ENCODE measurements around the gene SFMBT2.
"Not testable (repeated sequence)": the region's sequence is repeated elsewhere in the genome, so short reads cannot be mapped to it uniquely, and the experiment has no call there.

SFMBT2 gene

DNA sequence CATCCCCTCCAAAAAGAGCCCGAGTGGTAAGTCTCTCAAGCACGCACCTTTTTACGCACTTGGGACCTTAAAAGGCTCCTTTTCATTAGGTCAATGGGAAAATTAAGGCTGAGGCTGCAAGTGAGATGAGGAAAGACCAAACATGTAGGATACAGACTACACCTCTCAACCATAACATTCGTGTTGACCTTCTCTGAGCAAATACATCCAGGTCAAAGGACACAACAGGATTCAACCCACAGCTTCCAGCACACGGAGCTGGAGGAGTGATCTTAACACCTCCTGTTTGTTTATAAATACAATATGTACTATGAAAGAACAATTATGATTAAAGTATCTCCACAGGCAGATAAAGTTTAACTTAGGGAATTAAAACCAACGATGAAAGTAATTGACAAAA is 9.7 kb downstream of the SFMBT2 start:
- no peak for DNase-seq (ENCODE audit: low spot score)

DNA sequence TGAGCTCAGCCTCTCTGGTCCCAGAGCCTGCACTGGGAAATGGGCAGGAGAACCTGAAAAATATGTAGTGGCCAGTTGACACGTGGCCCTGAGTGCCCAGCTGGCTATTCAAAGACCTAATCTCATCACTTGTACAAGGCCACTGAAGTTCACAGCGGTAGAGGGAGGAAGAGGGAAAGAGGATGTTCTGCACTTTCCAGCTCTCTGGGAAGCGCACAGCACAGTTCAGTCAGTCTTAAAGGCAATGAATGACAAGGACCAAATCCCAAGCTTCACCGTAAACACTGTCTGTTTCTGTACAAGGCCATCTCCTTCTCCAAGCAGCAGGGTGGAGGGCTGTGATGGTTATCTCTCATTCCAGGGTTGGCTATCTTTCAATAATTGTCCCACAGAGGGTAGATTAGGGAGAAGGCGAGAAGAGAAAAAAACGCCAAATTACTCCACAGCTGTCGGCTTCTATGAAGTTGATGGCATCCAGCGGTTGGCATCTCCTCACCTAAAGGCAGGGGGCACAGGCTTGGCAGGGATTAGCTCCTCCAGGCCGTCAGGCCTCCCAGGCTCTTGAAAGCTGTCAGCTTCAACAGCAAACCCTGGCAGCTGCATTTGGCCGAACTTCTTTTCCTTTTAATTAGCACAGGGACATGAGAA is 10.6 kb downstream of the SFMBT2 start:
- DNase-seq (ENCODE audit: low spot score), result no peak

DNA sequence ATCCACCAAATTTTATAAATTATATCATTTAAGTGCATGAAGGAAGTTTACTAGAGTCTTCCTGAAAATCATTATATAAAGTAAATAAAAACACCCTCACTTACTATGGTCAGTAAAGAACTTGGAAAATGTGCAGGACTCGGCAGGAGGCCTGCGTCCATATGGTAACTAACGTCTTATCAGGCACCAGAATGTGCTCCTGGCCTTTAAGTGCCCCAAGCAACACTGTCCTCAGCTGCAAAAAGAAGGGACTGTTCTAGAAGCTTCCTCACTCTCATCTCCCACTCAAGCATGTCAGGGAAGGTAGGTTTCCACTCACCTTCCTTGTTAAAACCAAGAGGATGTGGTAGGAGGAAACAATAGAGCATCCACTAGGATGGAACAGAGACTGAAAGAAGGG is 11.3 kb downstream of the SFMBT2 start:
- DNase-seq (ENCODE audit: low spot score), result no peak

DNA sequence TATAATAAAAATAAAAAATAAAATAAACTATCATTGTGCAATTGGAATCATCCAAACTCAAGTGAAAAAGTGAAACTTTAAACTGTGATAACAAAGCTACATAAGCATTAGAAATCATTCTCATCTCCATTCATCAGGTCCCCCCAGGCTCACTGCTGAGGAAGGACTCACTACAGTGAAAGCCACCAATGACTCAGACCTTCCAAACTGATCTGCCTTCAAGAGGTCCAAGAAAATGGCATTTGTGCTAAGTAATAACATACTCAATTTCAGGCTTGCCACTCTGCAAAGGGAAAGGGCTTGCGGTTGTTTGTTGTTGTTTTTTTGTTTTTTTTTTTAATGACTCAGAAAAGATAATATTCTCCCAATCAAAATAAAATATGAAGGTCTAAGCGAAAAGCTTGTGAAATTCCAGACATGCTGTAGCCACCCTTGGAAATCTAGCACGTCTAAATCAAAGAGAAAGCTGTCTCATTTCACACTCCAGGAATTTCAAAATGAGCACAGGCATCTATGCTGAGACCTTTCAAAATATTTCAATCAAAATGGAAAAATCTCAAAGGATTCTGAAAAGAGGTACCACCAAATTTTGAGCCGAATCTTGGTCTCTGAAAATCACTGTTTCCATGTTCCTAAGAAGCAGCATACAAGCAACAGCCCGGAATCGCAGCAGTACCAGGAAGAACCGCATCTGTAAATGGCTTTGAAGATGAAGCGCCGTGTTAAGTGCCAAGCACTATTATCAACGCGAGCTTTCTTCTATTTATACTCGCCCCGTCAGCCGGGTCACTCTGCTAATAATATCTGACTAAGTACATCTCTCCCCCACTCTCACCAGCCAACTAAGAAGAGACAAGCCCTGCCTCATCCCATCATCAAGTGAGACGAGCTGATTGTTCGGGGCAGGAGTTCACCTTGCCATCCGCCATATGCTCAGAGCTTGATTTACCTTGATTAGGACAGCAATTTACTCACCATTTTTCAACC is 13.5 kb downstream of the SFMBT2 start:
- no peak for DNase-seq (ENCODE audit: low spot score)

DNA sequence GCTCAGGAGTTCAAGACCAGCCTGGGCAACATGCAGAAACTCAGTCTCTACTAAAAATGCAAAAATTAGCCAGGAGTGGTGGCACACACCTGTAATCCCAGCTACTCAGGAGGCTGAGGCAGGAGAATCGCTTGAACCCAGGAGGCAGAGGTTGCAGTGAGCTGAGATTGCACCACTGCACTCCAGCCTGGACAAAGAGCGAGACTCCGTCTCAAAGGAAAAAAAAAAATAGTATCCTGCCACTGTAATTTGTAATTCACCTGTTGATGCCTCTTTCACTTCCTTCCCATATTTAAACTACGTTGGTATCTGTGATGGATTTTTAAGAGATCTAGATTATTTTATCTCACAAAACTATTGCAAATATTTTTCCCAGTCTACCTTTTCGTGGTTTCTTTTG is 18.5 kb downstream of the SFMBT2 start:
- DNase-seq (ENCODE audit: low spot score), result not testable (repeated sequence)

DNA sequence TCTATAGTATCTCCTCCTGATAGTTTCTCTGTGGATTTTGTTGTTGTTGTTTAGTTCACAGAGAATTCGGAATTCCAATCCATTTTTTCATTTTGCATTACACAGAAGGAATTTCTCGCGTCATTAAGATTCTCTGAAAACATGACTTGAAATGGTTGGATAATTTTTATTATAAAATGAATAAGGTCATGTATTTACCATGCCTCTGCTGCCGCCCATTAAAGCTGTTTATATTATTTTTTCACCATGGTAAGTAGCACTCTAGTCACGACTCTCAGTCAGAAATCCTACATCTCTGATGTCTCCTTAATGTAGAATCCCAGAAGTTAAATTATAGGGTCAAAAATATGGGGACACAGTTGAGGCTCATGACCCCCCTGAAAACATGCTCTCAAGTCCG is 19.1 kb downstream of the SFMBT2 start:
- DNase-seq (ENCODE audit: low spot score), result no peak

DNA sequence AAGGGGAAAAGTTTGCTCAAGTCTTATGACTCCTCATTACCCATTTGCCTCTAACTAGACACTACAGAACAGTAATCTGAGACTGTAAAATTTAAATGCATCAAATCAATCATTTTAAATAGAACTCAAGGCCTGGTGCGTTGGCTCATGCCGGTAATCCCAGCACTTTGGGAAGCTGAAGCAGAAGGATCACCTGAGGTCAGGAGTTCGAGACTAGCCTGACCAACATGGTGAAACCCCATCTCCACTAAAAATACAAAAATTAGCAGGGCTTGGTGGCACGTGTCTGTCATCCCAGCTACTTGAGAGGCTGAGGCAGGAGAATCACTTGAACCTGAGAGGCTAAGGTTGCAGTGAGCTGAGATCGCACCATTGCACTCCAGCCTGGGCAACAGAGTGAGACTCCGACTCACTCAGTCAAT is 20.1 kb downstream of the SFMBT2 start:
- not testable (repeated sequence) for DNase-seq (ENCODE audit: low spot score)

DNA sequence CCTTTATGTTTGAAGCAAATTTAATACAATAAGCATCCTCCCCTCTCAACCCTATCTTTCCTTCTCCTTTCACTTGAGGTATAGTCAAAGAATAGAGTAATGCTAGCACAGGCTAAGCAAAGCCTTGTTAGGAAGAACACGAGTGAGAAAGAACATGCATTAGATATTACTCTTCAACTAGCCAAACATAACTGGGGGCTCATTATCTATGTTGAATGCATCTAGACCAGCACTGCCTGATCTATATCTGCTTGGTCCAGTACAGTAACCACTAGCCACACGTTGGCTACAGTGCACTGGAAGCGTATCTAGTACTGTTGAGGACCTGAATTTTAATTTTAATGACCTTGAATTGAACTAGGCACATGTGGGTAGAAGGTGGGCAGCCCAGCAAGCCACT is 21.0 kb downstream of the SFMBT2 start:
- no peak for DNase-seq (ENCODE audit: low spot score)

DNA sequence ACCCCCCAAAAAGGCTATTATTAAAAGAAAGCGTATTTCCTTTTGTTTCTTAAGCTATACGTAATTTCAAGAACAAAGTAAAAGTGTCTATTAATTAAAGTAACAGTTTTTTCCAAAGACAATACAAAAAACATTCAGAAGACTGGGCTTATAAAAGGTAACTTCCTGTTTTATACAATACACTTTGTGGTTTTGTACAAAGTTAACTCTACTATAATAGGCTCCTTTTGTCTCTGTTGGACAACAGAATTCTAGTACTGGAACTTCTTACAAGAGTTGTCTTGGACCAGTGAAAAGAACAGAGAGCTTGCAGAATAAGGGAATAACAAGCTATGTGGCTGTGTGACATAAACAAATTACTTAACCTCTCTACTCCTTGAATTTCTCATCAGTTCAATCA is 21.5 kb downstream of the SFMBT2 start:
- no peak for DNase-seq (ENCODE audit: low spot score)

DNA sequence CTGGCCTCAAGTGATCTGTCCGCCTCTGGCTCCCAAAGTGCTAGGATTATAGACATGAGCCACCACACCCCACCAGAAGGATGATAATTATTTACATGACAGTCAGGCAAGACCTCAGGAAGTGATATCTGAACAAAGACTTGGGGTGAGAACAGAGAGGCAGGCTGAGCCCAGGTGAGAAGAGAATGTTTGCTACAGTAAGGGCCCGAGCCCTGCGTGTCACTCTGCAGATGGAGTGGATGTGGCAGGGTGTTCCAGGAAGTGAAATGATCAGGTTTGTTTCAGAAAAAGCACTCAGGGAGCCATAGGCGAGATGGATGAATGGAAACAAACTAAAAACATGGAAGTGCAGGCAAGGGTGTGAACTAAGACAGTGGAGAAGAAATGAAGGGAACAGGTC is 22.2 kb downstream of the SFMBT2 start:
- no peak for DNase-seq (ENCODE audit: low spot score)

DNA sequence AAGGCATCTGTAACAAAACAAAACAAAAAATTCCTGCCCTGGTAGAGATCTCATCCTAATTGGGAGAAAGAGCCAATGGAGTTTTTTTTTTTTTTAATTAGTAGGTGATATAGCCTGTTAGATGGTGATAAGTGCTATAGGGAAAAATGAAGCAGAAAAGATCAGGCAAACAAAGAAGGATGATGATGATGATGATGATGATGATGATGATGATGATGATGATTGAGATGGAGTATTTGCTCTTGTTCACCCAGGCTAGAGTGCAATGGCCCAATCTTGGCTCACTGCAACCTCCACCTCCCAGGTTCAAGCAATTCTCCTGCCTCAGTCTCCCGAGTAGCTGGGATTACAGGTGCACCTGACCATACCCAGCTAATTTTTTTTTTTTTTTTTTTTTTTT is 22.7 kb downstream of the SFMBT2 start:
- not testable (repeated sequence) for DNase-seq (ENCODE audit: low spot score)

DNA sequence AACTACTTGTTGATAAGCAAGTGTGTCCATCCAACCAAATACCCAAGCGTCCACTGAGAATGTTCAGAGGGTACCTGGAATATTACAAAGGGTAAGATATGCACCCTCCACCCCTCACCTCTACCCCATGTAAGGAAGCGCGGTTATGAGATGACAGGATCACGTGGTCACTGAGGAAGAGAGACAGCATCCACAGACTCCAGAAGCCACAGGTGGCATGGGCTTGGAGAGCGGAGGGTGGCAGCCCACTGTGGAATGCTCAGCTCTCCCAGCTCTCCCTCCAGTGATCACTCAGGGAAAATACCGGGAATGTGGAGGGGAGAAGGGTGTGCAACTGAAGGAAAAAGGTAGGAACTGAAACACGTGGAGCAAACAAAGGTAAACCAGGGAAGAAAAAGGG is 25.7 kb downstream of the SFMBT2 start:
- no peak for DNase-seq (ENCODE audit: low spot score)

DNA sequence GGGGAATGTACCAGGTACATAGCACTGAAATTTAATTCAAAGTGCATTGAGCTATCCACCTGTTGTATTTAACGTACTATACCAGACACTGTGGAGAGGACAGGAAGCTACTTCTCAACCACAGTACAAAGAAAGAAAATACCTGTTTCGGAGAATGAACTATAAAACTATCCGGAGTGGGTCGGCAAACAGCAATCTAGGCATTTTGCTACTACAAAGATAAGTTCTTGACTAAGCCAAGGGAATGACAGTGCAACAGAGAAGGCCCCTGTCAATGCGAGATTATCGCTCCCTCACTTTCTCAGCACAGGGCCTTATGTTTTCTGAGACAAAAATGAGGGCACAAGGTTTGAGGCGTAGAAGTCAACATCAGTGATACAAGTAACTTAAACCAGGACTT is 27.4 kb downstream of the SFMBT2 start:
- DNase-seq (ENCODE audit: low spot score), result no peak

DNA sequence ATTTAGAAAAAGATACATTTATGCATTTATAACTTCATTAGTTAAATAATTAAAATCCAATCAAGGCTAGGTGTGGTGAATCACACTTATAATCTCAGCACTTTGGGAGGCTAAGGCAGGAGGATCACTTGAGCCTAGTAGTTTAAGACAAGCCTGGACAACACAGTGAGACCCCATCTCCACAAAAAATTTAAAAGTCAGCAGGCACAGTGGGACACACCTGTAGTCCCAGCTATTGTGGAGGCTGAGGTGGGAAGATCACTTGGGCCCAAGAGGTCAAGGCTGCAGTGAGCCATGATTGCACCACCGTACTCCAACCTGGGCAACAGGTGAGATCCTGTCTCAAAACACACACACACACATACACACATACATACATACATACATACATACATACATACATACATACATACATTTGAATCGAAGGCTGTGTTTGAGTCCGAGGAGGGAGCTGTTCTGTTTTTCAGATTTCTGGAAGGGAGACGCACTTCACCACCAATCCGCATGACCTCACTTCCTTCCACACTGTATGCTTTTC is 30.1 kb downstream of the SFMBT2 start:
- no peak for DNase-seq (ENCODE audit: low spot score)

DNA sequence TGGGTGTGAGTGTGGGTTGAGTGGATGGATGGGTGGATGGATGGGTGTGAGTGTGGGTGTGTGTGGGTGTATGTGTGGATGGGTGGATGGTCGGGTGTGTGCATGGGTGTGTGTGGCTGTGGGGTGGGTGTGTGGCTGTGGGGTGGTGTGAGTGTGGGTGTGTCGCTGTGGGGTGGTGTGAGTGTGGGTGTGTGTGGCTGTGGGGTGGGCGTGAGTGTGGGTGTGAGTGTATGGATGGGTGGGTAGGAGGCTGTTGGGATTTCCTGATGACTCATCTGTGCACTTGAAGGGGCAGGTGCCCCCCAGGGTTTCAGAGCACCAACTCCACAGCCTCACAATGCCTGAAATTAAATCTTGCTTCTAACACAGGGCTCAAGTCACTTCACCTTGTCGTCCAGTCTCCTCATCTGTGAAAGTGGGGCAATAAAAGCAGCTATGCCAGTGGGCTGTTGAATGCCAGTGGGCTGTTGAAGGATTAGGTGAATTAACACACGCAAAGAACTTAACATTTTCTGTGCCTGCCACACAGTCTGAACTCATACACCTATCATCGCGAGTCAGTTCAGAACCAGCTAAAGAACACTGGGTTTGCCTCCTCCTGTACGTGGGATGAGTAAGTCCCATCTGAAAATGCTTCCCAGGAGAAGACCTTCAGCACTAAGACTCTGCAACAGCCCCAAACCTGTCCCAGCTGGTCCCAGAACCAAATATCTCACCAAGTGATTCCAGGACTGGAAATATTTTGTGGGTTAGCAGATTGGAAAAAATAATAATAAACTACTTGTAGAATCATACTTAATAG is 32.0 kb downstream of the SFMBT2 start:
- DNase-seq (ENCODE audit: low spot score), result no peak

DNA sequence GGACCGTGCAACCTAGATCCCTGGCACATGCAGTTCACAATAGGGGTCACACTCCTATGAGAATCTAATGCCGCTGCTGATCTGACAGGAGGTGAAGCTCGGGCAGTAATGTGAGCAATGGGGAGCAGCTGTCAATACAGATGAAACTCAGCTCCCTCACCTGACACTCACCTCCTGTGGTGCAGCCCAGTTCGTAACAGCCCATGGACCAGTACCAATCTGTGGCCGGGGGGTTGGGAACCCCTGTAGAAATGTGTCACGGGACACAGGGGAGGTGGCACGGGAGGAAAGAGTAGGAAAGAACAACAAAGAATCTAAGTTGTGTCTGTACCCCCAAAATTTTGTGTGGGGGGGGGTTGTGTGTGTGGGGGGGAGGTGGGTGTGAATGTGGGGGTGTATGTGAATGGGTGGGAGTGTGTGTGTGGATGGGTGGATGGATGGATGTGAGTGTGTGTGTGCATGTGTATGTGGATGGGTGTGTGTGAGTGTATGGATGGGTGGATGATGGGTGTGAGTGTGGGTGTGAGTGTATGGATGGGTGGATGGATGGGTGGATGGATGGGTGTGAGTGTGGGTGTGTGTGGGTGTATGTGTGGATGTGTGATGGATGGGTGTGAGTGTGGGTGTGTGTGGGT is 33.1 kb downstream of the SFMBT2 start:
- DNase-seq (ENCODE audit: low spot score), result no peak

DNA sequence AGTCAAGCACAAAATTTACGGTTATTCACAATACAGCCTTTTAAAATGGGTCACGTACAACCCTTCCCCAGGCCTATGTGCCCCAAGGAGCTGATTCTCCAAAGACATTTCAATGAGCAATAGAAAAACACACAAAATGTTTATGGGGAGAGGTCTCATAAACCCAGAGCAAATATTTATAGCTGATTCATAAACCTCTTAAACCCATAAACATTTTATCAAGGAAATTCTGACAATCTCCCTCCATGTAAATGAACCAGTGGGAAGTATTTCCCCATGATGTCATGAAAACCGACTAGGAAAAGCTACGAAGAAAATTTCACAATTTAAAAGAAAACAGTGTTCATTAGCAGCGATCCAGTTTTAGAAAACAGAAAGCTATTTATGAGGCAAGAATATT is 36.0 kb downstream of the SFMBT2 start:
- DNase-seq (ENCODE audit: low spot score), result no peak

DNA sequence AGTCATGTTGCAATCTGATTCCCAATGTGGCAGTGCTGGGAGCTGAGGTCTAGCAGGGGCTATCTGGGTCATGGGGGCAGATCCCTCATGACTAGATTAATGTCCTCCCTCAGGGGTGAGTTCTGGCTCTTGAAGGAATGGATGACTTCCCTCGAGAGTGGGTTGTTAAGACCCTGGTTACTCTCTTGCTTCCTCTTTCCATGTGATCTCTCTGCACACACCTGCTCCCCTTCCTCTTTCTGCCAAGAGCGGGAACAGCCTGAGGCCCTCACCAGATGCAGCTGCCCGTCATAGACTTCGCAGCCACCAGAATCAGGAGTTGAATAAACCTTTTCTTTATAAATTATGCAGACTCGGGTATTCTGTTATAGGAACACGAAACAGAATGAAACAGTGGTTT is 37.8 kb downstream of the SFMBT2 start:
- DNase-seq (ENCODE audit: low spot score), result no peak

DNA sequence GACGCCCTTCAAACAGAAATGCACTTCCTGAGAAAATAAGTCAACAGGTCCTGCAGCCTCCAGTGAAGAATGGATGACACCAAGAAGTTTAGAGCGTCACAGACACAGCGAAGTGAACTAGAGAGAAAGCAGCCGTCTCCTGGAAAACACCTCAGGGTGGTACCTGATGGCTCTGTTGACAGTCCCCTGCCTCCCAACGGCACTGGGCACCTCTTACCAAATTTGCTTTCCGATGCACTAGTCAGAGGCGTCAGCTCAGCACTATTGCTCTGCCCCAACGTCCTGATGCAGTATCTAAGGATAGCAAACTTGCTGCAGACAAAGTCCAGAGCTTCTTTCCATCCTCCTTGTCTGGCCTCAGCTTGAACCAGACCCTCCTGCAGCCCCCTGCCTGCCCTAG is 38.3 kb downstream of the SFMBT2 start:
- DNase-seq (ENCODE audit: low spot score), result no peak

DNA sequence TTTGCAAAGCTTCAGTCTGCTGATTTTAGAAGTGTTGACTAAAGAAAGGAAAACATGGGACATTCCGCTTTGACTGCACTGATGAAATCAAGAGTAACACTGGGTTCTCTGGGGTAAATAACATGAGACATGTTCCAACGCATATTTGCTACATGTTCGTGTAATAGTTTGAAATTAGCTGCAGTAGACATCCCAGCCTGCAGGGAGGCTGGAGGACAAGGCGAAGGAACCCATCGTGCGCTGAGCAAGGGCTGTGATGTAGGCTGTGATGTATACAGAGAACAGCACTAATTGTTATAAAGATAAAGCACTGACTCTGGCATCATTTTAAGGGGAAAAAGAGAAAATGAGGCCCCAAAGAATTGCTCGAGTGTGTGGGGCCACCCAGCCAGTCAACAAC is 40.3 kb downstream of the SFMBT2 start:
- no peak for DNase-seq (ENCODE audit: low spot score)

DNA sequence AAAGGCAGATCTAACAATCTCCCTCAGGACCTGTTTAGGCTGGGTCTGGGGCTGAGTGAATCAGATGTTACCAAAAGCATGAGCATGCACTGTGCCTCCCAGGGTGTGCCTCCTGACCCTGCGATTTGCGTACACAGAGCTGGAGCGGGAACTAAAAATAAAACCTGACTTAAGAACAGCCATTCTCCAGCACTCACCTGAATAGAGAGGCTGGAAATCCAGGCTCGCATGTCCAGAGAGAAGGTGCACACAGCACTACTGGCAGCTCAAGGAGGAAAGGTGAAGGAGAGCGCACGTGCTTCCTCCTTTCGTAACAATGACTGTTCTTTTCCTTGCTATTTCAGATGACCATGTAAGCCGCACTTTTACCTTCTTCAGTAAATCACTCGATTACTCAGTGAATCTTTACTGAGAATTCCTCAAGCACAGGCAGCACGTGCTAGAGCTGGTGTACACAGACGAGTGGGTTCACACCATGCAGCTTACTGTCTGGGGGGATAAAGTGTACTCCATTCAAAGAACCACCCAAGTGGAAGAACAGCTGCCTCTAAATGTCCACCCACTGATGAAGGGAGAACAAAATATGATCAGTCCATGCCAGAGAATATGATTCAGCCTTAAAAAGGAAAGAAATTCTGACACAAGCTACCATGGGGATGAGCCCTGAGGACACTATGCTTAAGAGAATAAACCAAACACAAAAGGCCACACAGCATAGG is 45.6 kb downstream of the SFMBT2 start:
- DNase-seq (ENCODE audit: low spot score), result no peak

Data from RKO (cell line).